Stimulated activated naive CD4-positive, alpha-beta T cell (primary cell): ENCODE results near the gene RGS9.
"Not testable (repeated sequence)": the region's sequence is repeated elsewhere in the genome, so short reads cannot be mapped to it uniquely, and the experiment has no call there.

Experiments
- DNase-seq, 6 experiments: peaks; one replicate each; lab custom pipeline; 2025; lab: John Stamatoyannopoulos, UW

RGS9 gene

DNA sequence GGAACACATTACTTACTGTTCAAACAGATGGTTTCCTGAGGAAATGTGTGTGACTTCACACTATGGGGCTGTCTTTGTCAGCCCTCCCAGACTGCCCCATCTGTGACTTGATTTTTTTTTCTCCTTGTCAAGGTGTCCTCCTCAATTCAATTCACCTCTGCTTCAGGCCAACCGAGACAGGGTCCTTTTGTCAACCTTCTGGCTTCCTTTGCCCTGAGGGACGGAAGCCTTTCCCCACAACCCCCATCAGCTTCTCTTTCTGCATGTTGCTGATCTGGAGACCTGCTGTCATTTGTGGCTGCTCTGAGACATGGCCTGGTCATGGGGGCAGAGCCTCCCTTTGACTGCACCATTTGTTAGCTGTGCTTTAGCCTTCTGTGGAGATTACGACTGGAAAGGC, 21.3 kb upstream of the RGS9 start:
- DNase-seq: no peak

DNA sequence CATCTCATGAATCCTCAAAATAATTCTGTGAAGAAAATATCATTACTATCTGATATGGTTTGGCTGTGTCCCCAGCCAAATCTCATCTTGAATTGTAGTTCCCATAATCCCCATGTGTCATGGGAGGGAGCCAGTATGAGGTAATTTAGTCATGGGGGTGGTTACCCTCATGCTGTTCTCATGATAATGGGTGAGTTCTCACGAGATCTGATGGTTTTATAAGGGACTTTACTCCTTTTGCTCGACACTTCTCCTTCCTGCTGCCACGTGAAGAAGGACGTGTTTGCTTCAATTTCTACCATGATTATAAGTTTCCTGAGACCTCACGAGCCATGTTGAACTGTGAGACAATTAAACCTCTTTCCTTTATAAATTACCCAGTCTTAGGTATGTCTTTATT, 20.7 kb upstream of the RGS9 start:
- DNase-seq: not testable (repeated sequence)

DNA sequence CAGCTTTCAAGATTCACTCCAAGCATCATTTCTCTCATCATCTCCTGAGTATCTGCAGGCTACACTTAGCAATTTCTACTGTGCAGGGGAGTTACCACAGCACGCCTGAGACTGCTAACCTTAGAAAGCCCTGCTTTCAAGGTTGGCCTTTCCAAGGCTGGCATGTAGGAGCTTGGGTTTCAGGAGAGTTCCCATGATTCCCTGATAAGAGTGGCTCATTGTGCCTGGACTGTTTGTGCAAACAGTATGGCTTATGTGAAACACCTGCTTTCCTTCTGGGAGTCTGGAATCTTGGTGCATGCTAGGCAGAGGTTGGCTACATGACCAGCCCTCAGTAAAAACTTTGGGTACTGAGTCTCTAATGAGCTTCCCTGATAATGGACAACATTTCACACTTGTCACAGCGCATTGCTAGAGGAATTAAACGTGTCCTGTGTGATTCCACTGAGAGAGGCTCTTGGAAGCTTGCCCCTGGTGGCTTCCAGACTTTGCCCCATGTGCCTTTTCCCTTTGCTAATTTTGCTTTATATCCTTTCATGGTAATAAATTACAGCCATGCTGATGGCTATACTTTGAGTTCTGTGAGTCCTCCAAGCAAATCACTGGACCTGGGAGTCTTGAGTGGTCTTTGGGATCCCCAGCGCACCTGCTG, 19.7 kb upstream of the RGS9 start:
- DNase-seq: no peak

DNA sequence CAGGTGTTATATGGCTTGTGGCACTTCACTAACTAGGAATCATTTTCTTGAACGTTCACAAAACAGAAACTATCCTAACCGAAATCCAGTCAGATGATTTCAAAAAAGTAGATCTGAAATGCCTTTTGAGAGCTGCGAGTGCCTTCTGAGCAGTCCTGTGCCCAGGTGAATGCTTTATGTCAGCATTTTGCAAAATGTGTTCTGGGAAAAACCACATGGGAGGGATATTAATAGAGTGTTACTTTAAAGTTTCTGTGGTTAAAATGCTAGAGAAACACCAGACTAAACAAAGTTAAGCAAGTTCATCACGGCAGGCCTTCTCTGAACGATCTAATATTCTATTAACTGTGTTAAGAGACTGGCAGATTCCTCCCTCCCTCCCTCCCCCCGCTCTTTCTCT, 15.8 kb upstream of the RGS9 start:
- no peak for DNase-seq

DNA sequence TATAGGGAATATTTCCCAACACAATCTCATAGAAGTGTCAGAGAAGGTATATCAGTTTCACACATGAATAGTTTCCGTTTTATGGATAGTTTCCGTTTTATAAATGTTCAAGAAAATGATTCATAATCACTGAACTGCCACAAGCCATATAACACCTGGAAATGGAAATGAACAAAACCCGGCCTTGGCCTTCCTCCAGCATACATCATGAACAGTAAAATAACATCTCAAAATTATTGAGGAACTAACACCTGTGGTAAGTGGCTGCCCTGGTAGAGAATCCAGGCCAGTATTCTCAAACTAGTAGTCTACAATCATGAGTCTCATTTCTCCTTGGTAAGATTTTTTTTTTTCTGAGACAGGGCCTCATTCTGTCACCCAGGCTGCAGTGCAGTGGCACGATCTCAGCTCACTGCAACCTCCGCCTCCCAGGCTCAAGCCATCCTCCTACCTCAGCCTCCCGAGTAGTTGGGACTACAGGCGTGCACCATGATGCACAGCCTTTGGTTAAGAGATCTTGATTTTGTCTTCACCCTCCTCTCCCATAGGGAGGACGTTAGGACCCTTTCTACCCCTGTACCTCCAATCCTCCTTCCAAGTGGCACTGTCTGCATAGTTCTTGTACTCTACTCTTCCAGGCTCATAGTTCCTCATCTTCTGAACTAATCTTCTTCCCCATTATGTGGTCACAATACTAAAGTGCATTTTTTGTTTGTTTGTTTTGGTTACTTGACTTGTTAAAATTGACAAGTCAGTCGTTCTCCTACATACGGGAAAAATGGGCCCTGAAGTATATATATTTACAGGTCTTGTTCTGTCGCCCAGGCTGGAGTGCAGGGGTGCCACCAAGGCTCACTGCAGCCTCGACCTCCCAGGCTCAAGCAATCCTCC, 15.0 kb upstream of the RGS9 start:
- no peak for DNase-seq

DNA sequence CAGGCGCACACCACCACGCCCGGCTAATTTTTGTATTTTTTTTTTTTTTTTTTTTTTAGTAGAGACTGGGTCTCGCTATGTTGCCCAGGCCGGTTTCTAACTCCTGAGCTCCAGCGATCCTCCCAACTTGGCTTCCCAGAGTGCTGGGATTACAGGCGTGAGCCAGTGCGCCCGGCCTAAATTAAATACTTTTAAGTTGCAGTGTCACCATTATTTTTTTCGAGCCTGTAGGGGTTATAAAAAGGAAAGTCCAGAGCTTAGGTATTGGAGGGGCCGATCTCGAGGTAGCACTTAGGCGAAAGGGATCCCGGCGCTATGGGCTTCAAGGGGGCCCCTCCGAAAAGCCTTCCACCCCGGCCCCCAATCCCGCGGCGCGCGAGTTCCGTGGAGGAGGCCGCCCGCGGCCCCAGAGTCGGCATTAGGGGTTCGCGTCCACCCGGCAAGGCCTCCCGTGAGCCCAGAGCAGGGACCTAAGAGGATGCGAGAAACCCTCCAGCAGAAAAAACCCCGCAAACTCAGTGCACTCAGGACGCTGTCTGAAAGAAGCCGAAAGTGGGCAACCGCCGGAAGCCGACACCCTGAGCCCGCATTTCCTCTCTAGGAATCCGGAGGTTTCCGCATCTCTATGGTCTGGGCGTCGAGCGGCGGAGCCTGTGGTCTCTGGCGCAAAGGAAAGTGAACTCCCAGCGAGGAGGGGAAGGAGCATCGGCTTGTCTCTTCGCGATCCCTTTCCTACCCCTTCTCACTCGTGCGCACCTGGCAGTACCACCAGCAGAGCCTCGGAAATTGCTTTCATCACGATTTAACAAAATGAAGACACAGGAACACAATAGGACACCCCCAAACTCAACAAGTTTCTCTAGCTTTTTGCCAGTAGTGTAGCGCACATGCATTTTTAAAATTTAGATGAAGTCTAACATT, 14.1 kb upstream of the RGS9 start:
- DNase-seq: peak; percentile 61 to 92 (median 78)

DNA sequence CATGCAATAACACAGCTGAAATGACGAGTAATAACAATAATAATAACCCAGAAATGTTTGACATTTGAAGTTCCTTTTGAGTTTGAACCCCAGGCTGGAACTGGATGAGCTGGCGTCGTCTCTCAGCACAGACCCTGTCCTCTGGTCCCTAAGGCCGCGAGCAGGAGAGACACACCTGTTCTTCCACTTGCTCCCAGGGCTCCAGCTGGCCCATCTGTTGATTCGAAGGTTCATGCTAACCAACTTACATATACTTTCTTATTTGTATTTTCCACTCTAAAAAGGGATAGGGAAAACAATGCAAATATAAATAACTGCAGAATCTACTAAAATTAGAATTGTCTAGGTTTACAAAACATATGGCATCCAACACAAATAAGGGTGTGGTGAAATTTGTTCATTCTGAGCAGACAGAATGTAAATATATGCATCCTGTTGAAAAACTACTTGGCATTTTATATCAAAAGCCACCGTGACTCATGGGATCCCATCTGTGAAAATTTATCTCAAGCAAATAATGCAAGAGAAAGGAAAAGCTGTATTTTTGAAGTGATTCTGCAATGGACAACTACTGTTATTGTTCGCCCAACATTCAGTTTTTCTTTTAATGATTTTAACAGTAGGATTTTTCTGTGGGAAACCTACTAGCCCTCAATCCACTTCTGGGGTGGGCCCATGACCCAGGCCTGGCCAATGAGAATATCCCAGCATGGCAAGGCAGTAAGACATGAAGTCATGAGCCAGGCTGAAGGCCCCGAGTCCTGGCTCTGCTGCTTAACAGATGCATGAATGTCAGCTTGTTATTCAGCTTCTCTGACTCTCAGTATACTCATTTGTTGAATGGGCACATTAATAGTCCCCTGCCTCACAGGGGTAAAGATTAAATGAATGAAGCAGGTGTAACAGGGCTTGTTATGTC, 13.2 kb upstream of the RGS9 start:
- DNase-seq: no peak

DNA sequence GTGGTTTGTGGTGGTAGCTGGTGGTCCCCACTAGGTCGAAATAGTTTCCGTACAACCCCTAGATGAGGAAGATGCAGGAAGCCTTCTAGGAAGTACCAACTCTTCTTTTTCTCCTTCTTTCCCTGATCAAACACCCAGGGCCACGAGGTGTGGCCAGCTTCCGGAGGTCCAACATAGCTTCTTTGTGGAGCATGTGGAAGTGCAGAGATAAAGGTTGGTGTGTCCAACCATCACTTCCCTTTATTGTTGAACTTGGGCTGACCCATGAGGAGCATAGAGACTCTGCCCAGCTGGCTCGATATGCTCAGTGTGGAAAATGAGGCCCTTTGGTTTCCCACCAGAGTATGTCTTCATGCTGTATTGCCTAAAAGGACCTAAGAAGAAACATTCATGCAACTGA, 6.3 kb upstream of the RGS9 start:
- DNase-seq: no peak

DNA sequence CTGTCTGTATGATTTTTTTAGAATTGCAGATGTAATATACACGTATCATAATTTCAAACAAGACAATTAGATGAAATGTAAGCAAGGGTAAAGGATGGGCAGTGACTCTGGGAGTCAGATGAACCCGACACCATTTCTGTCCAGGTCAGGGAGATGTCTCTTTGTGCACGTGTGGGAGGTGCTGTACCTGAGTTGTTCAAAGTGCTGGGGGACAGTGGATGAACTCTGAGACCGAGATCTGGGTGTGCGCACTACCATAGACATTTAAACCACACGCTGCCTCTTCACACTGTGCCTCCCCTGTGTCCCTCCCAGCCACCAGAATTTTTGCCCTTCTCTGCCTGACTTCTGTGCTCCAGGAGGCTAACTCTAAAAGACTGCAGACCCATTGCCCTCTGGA, 5.9 kb upstream of the RGS9 start:
- no peak for DNase-seq

DNA sequence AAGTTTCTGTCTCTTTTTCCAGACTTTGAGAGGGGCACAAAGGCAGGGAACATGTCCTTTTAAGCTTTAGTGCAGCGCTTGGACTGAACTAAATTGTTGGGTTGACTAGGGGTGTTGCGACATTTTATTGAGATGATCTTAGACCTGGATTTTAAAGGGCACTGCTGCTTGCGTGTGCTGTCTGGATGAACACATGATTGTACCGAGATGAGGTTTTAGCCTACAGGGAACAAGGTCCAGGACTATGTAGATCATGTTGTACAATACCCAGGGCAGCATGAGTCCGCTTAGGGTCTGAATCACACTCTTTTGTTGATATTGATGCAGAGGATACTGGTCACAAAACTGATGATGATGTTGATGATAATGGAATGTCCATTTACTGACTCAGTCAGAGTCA, 5.2 kb upstream of the RGS9 start:
- no peak for DNase-seq

DNA sequence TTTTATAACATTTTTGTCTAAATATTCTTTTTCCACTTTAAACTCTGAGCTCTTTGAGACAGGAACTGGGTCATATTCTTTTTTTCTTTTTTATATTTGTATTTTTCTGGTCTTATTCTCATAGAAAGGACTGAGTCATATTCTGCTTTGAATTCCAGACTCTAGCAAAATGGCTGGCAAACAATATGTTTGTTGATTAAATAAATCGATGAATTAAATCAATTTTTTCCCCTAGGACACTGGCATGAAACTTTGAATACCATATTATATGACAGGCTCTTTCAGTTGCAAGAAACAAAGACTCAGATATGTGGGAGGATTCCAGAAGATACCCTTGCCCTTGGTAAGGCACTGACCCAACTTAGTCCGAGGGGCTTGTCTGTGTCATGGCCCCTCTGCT, 3.1 kb upstream of the RGS9 start:
- no peak for DNase-seq

DNA sequence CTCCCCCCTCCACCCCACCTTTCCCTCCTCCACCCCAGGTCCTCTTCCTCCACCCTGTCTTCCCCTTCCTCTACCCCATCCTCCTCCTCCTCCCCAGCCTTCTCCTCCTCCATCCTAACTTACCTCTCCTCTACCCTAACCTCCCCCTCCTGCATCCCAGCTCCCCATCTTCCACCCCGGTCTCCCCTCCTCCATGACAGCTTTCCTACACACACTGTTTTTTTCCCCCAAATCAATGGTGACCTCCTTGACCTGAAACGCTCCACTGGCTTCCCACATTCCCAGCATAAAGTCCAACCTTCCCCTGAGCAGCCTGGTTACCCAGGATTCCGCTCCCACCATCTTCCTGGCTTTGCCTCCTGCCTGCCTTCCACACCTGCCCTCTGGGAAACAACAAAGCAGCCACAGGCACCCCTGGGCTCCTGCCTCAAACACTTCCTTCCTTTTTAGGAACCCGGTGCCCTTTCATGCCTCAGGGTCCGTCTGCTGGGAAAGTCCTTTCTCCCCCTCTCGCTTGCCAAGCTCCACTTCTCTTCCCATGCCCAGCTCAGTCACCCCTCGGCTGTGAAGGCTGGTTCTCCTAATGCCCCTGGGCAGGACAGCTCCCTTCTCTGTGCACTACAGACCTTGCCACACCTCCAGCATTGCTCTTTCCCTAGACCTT, 2.1 kb downstream of the RGS9 start:
- DNase-seq: no peak

DNA sequence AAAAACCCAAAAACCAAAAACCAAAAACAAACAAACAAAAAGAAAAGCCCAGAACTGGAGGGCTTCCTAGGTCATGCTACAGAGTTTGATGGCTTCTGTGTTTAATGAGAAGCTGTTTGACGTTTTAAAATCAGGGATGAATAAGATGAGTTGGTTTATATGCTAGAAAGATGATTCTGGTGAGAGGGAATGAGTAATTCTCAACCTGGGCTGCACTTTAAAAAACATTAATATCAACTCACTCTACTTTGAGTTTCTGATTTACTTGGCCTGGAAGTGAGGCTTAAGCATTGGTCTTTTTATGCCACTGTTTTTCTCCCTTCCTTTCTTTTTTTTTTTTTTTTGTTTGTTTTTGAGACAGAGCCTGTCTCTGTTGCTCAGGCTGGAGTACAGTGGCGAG, 5.1 kb downstream of the RGS9 start:
- DNase-seq: no peak

DNA sequence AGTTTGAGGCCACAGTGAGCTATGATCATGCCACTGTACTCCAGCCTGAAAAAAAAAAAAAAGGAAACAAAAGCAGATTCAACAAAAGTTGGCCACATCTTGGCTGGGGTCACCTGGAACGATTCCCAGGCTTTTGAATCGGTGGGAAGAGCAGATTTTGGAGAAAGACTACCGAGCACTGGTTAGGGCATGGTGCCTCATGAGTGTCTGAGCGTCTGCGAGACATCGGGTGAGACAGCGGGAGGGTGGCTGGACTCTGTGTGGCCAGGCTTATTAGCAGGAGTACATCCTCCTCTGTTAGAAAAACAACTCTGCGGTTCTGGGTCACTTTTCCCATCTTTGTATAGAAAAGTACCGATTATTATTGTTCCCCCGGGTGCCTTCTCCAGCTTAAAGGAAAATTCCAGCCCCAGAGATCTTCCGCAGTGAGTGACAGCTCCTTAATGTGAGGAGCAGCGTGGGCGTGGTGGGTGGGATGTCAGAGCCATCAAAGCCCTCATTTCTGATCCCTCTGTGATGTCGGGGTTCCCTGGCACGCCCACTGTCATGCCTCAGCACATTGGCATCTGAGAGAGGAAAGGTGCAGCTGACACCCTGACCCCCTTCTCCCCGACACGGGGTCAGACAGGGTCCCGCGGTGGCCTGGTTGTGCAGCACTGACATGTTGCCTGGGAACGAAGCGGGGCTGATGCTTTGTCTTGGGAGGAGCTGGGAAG, 6.9 kb downstream of the RGS9 start:
- no peak for DNase-seq

DNA sequence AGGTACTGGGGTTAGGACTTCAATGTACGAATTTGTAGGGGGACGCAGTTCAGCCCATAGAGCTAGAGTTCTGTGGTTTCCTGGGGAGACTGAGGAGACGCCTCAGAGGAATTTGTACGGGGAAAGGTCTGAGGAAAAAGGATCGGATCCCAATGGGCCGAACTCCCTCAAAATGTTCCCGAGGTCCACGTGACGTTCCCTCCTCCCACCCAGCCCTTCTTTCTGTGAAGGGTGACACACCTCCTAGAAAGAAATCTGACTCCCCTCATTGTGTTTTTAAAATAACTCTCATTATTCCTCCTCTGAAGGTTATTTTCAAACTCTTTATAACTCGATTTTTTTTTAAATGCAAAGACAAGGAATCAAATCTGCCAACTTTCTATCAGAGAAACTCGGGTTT, 8.6 kb downstream of the RGS9 start:
- no peak for DNase-seq

DNA sequence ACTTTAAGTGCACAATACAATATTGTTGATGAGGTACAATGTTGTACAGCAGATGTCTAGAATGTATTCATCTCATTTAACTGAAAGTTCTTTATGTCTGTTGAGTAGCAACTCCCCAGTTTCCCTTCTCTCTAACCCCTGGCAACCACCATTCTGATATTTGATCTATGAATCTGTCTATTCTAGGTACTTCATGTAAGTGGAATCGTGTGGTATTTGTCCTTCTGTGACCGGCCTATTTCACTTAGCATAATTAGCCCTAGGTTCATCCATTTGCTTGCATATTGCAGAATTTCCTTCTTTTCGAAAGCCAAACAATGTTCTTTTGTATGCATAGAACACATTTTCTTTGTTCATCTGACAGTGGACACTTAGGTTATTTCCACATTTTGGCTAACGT, 10.8 kb downstream of the RGS9 start:
- DNase-seq: no peak

DNA sequence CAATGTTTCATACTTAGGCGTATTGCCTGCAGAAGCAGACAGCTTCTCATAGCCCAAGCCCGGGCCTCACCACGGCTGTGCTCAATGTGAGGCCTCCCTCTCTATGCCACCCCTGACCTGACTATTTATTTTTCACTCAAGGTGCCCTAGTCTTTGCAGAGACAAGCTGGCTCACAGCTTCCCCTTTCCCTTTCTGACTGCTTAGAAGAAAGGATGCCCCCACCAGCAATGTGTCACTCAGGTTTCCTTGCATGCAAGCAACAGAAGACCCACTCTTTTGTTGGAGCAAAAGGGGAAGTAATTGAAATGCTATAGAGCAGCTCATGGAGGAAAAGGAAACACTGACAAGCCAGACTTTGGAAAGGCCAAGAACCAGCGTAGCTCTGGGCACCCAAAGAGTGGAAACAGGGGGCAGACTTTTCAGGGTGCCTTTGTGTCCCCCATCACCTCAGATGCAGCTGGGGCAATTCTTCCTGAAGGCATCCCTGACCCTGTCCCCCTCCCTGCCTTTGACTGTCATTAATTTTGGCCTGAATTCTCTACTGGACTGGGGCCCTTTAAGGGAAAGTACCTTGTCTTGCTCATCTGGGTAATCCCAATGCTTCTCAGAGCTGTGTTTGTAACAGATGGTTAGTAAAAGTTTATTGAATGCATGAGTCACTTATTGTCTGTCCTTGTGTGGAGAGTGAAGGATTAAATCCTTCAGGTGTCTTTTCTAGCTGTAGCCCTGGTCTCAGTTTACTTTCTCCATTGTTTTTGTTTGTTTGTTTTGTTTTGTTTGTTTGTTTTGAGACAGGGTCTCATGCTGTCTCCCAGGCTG, 17.8 kb downstream of the RGS9 start:
- no peak for DNase-seq

DNA sequence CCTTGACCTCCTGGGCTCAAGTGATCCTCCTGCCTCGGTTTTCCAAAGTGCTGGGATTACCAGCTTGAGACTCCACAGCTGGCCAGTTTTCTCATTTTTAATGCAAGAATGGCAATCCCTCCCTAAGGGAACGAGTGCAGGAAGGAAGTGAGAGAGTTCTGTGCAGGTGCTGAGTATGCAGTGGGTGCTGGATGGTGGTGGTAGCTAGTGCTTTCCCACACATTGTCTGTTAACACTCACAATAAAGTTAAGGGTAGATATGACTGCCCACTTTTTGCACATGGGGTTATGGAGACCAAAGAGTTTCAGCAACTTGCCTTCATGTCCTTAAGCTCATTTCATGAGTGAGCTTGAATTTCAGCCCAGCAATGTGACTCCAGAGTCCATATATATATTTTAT, 18.5 kb downstream of the RGS9 start:
- DNase-seq: no peak

DNA sequence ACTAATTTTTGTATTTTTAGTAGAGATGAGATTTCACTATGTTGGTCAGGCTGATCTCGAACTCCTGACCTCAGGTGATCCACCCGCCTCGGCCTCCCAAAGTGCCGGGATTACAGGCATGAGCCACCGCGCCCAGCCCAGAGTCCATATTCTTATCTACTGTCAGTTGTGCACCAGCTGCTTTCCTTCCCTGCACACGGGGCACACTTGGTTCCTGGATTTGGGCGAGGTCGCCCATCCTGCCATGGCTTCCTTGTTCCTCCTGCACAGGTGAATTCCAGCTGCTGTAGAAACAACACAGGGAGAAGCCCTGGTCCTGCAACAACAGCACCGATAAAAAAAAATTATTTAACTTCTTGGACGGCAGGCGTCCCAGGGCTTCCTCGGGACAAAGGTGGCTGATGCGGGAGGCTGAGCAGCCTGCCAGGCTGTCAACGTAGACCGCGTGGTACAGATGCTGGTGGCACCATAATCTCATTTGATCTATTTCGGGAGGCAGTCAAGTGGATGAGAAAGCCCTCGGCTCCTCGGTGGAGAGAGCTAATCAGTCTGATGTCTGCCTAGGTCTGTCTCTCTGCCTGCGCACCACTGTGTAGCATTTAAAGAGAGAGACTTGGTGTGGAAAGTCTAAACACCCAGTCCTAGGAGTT, 19.1 kb downstream of the RGS9 start:
- no peak for DNase-seq
